Panc1 (cell line): Measurements from ENCODE around the gene C22orf23.

ENCODE experiments used
- CTCF ChIP-seq: fragments of 450-650 bp; IDR thresholded peaks from 2 replicates; pipeline ENCODE4 v1.5.1; 2017; ENCODE audit warnings: mild to moderate bottlenecking
- POLR2AphosphoS5 ChIP-seq: IDR thresholded peaks from 2 replicates; pipeline ENCODE4 v1.6.1; 2012; ENCODE audit warnings: mild to moderate bottlenecking, low read depth, low read length, moderate library complexity
- REST ChIP-seq, 2 experiments: IDR thresholded peaks; 2 replicates each; pipeline ENCODE4 v1.6.1; 2011 to 2012; ENCODE audit warnings: low read depth in 2 of 2, control low read depth in 1 of 2, low read length in 1 of 2, mild to moderate bottlenecking in 1 of 2, moderate library complexity in 1 of 2; ENCODE audit not compliant: insufficient read depth in 1 of 2
- SIN3A ChIP-seq: IDR thresholded peaks from 2 replicates; pipeline ENCODE4 v1.6.1; 2012; ENCODE audit warnings: low read depth, mild to moderate bottlenecking, low read length, moderate library complexity, borderline replicate concordance; ENCODE audit not compliant: insufficient read depth
- TCF7L2 ChIP-seq: IDR thresholded peaks from 2 replicates; pipeline ENCODE4 v1.6.1; 2011; ENCODE audit warnings: mild to moderate bottlenecking, low read depth, low read length, inconsistent platforms

- TF ChIP-seq CTCF (no peak), POLR2AphosphoS5 (no peak), SIN3A (no peak), REST (IDR thresholded peaks at IDR 0.05; ENCODE audit: insufficient read depth in 1 of 2, low read depth in 2 of 2, low read length in 1 of 2) (no peak), TCF7L2 (no peak)
Observed at GRCh38 chr22:37968452-37969251, 15.3 kb upstream of the C22orf23 start.
